SK-N-SH treated with all-trans-retinoic acid at 6 μM for 48 hours (cell line): ENCODE data around the gene UNC5CL.

ENCODE experiments used
- ATAC-seq: fragments of 200-7000 bp; cut with Tn5 transposase; 3 replicates; pipeline ENCODE4 v1.9.1; 2020; ENCODE audit warnings: mild to moderate bottlenecking, moderate library complexity
- ARNTL ChIP-seq: fragments of 450-650 bp; formaldehyde crosslinking; IDR thresholded peaks from 2 replicates; pipeline ENCODE4 v1.5.0; 2020; ENCODE audit warnings: low read depth, mild to moderate bottlenecking, moderate library complexity, borderline replicate concordance
- BACH2 ChIP-seq: fragments of 250-450 bp; sonication (Bioruptor Pico); IDR thresholded peaks from 2 replicates; pipeline ENCODE4 v1.9.0; 2021; ENCODE audit warnings: mild to moderate bottlenecking, borderline replicate concordance
- CSDC2 ChIP-seq: fragments of 250-450 bp; sonication (Bioruptor Pico); IDR thresholded peaks from 2 replicates; pipeline ENCODE4 v1.5.0; 2020; ENCODE audit warnings: mild to moderate bottlenecking, moderate library complexity
- ESRRG ChIP-seq: fragments of 250-450 bp; sonication (Bioruptor Pico); IDR thresholded peaks from 2 replicates; pipeline ENCODE4 v1.6.1; 2021; ENCODE audit warnings: mild to moderate bottlenecking
- ISL1 ChIP-seq: fragments of 250-450 bp; sonication (Bioruptor Pico); IDR thresholded peaks from 2 replicates; pipeline ENCODE4 v2.1.2; 2022; ENCODE audit warnings: mild to moderate bottlenecking, moderate library complexity
- OSR1 ChIP-seq: fragments of 250-450 bp; sonication (Bioruptor Pico); IDR thresholded peaks from 2 replicates; pipeline ENCODE4 v1.8.0; 2022; ENCODE audit warnings: moderate library complexity, mild to moderate bottlenecking, inconsistent platforms
- PPARA ChIP-seq: fragments of 250-450 bp; sonication (Bioruptor Pico); IDR thresholded peaks from 2 replicates; pipeline ENCODE4 v1.5.0; 2020; ENCODE audit warnings: mild to moderate bottlenecking, borderline replicate concordance
- RARB ChIP-seq: fragments of 250-450 bp; sonication (Bioruptor Pico); IDR thresholded peaks from 2 replicates; pipeline ENCODE4 v1.8.0; 2021; ENCODE audit warnings: mild to moderate bottlenecking, moderate library complexity
- TCF4 ChIP-seq: fragments of 250-450 bp; sonication (Bioruptor Pico); IDR thresholded peaks from 2 replicates; pipeline ENCODE4 v1.8.0; 2021; ENCODE audit warnings: mild to moderate bottlenecking, moderate library complexity, borderline replicate concordance
- TOX ChIP-seq: fragments of 250-450 bp; sonication (Bioruptor Pico); IDR thresholded peaks from 2 replicates; pipeline ENCODE4 v1.8.0; 2021; ENCODE audit warnings: mild to moderate bottlenecking, moderate library complexity, borderline replicate concordance
- ZFP3 ChIP-seq: fragments of 250-450 bp; sonication (Bioruptor Pico); IDR thresholded peaks from 2 replicates; pipeline ENCODE4 v1.5.0; 2020; ENCODE audit warnings: mild to moderate bottlenecking, moderate library complexity
- ZFP30 ChIP-seq: fragments of 450-650 bp; formaldehyde crosslinking; IDR thresholded peaks from 2 replicates; pipeline ENCODE4 v1.5.0; 2022; ENCODE audit warnings: mild to moderate bottlenecking, moderate library complexity
- ZNF565 ChIP-seq: fragments of 450-650 bp; formaldehyde crosslinking; conservative IDR thresholded peaks from 2 replicates; pipeline ENCODE4 v1.5.0; 2020; ENCODE audit warnings: low read depth, mild to moderate bottlenecking, moderate library complexity
- ZNF70 ChIP-seq: fragments of 450-650 bp; formaldehyde crosslinking; IDR thresholded peaks from 2 replicates; pipeline ENCODE4 v1.5.0; 2020; ENCODE audit warnings: mild to moderate bottlenecking, moderate library complexity
- ZNF8 ChIP-seq: fragments of 450-650 bp; formaldehyde crosslinking; IDR thresholded peaks from 2 replicates; pipeline ENCODE4 v1.5.0; 2020; ENCODE audit warnings: mild to moderate bottlenecking, moderate library complexity
- TF ChIP-seq, protein P1 (sequence below): fragments of 250-450 bp; sonication (Bioruptor Pico); IDR thresholded peaks from 2 replicates; pipeline ENCODE4 v1.8.0; 2021; ENCODE audit warnings: low read depth, mild to moderate bottlenecking, moderate library complexity, borderline replicate concordance
- TF ChIP-seq, protein P2 (sequence below): fragments of 250-450 bp; sonication (Bioruptor Pico); IDR thresholded peaks from 2 replicates; pipeline ENCODE4 v1.8.0; 2020; ENCODE audit warnings: mild to moderate bottlenecking, moderate library complexity, borderline replicate concordance
- TF ChIP-seq, protein P3 (sequence below): fragments of 250-450 bp; sonication (Bioruptor Pico); IDR thresholded peaks from 2 replicates; pipeline ENCODE4 v1.5.0; 2020; ENCODE audit warnings: mild to moderate bottlenecking, moderate library complexity
- TF ChIP-seq, protein P4 (sequence below): fragments of 250-450 bp; sonication (Bioruptor Pico); IDR thresholded peaks from 2 replicates; pipeline ENCODE4 v1.5.1; 2021; ENCODE audit warnings: mild to moderate bottlenecking, moderate library complexity

Gene UNC5CL

DNA sequence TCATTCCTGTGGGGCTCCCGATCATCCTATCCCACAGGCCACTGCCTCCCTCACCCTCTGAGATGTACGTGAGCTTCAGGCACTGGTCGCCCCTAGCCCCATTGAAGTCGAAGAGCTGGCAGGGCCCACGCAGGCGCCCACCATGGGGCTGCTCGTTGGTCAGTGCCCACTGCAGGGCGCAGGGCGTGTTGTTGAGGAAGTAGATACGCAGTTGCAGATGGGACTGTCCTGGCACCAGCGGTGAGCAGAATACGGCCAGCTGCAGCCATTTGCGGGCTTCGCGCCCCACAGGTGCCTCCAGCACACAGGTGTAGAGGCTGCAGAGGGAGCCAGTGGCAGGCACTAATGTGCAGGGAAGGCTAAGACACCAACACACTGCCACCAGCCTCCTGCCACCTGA lies 6.2 kb downstream of the UNC5CL start:
- no peak for ATAC-seq
- TF ChIP-seq CSDC2, result no peak
- TF ChIP-seq PPARA, result no peak
- TF ChIP-seq ARNTL (CRISPR knock-in tag), result no peak
- TF ChIP-seq, protein P1, sequence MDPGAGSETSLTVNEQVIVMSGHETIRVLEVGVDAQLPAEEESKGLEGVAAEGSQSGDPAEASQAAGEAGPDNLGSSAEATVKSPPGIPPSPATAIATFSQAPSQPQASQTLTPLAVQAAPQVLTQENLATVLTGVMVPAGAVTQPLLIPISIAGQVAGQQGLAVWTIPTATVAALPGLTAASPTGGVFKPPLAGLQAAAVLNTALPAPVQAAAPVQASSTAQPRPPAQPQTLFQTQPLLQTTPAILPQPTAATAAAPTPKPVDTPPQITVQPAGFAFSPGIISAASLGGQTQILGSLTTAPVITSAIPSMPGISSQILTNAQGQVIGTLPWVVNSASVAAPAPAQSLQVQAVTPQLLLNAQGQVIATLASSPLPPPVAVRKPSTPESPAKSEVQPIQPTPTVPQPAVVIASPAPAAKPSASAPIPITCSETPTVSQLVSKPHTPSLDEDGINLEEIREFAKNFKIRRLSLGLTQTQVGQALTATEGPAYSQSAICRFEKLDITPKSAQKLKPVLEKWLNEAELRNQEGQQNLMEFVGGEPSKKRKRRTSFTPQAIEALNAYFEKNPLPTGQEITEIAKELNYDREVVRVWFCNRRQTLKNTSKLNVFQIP, result no peak
- no peak for TF ChIP-seq ZFP30
- TF ChIP-seq OSR1 (CRISPR knock-in tag), result no peak
- no peak for TF ChIP-seq BACH2 (CRISPR knock-in tag)
- TF ChIP-seq ZNF70 (CRISPR knock-in tag), result no peak
- TF ChIP-seq ESRRG (CRISPR knock-in tag), result no peak
- TF ChIP-seq, protein P2, sequence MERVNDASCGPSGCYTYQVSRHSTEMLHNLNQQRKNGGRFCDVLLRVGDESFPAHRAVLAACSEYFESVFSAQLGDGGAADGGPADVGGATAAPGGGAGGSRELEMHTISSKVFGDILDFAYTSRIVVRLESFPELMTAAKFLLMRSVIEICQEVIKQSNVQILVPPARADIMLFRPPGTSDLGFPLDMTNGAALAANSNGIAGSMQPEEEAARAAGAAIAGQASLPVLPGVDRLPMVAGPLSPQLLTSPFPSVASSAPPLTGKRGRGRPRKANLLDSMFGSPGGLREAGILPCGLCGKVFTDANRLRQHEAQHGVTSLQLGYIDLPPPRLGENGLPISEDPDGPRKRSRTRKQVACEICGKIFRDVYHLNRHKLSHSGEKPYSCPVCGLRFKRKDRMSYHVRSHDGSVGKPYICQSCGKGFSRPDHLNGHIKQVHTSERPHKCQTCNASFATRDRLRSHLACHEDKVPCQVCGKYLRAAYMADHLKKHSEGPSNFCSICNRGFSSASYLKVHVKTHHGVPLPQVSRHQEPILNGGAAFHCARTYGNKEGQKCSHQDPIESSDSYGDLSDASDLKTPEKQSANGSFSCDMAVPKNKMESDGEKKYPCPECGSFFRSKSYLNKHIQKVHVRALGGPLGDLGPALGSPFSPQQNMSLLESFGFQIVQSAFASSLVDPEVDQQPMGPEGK (CRISPR knock-in tag), result no peak

DNA sequence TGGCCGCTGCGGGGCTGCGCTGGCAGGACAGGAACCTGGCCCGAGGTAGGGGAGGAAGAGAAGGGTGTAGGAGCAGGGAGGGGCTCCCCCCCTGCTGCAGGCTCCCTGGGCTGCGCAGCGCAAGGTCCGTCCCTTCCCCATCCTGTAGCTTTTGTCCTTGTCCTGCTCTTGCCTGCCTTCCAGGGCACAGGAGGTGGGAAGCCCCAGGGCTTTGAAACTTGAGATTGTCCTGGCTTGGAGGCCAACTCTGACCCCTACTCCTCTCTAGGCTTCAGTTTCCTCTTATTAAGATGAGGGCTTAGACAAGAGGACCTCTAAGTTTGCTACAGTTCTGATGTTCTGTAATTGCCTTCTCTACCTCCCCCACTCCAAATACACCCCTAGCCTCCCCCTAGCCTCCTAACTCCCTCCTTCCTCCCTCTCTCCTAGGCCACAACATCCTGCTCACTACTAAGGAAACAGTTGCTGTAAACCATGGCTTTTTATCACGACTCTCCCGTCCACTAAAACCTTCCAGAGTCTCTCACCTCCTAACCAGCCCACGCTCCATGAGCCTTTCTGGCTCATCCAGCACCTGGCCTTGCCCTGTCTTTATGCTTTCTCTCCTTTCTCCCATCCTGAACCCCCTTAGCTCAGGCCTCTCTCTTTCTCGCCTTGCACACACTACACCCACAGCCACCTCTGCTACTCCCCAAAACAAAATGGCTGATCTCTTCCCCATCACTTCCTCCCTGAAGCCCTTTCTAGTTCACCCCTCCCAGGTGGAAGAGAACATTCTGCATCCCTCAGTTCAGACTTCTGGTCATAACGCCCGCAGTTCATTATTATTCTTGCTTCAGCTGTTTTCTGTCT lies 10.2 kb downstream of the UNC5CL start:
- no peak; the same call in 2 of the 3 replicates for ATAC-seq
- TF ChIP-seq, protein P3, sequence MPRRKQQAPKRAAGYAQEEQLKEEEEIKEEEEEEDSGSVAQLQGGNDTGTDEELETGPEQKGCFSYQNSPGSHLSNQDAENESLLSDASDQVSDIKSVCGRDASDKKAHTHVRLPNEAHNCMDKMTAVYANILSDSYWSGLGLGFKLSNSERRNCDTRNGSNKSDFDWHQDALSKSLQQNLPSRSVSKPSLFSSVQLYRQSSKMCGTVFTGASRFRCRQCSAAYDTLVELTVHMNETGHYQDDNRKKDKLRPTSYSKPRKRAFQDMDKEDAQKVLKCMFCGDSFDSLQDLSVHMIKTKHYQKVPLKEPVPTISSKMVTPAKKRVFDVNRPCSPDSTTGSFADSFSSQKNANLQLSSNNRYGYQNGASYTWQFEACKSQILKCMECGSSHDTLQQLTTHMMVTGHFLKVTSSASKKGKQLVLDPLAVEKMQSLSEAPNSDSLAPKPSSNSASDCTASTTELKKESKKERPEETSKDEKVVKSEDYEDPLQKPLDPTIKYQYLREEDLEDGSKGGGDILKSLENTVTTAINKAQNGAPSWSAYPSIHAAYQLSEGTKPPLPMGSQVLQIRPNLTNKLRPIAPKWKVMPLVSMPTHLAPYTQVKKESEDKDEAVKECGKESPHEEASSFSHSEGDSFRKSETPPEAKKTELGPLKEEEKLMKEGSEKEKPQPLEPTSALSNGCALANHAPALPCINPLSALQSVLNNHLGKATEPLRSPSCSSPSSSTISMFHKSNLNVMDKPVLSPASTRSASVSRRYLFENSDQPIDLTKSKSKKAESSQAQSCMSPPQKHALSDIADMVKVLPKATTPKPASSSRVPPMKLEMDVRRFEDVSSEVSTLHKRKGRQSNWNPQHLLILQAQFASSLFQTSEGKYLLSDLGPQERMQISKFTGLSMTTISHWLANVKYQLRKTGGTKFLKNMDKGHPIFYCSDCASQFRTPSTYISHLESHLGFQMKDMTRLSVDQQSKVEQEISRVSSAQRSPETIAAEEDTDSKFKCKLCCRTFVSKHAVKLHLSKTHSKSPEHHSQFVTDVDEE (CRISPR knock-in tag), result no peak
- TF ChIP-seq OSR1 (CRISPR knock-in tag) (no peak), ARNTL (CRISPR knock-in tag) (no peak), RARB (CRISPR knock-in tag) (no peak), ESRRG (CRISPR knock-in tag) (no peak), PPARA (no peak)

DNA sequence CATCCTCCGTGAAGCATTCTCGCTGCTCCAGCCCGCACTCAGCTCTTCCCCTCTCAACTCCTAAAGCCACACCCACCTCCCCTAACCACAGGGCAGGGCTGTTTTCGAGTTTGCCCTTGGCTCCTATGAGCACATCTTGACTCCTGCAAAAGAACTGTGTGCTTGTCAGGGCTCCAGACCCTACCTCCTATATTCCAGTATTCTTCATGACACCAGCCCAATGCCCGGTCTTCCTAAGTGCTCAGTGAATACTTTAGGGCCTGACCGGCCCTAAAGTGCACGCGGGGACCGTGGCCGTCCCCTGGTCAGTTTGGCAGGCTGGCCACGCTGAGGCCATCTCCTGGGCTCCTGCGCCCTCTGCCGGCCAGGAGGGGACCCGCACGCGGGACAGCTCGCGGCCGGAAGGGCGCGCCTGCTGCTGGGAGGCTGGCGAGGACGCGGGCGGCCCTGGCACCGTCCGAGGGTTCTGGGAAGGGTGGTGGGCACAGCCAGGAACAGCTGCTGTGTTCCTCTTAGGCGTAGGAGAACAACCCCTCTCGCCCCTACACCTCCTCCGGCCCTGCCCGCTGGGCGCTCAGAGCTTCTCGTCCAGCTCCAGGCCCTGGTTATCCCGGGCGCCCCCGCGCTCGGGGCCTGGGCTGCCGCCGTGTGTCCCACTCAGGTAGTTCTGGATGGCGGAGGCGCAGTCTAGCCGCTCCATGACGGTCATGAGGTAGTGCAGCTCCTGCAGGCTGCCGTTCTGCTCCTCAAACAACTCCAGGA lies 11.0 kb downstream of the UNC5CL start:
- TF ChIP-seq TOX (no peak), ISL1 (no peak), ZFP3 (CRISPR knock-in tag) (no peak)
- peak; percentile 99 for ATAC-seq

DNA sequence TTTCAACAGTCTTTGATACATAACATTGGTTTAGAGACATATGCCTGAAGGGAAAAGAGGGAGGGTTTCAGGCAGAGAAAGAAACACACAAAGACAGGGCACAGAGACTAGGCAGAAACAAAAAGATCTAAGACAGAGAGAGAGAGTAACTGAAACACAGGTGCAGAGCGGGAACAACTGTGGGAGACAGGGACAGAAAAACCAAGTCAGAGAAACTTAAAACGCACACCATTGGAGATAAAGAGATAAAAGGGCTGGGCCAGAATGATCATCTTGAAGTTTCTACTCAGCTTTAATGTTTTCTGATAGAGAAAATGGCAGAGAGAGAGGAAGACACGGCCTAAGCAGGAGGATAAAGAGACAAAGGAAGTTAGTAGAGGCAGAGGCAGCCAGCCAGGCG lies 11.8 kb downstream of the UNC5CL start:
- ATAC-seq, result no peak

More for the DNA sequence above, 11.8 kb downstream of the UNC5CL start:
- TF ChIP-seq ISL1 (no peak), ZFP3 (CRISPR knock-in tag) (no peak), ZNF8 (CRISPR knock-in tag) (no peak), BACH2 (CRISPR knock-in tag) (no peak), TCF4 (CRISPR knock-in tag) (no peak), TOX (no peak), OSR1 (CRISPR knock-in tag) (no peak), ZNF565 (CRISPR knock-in tag) (no peak)
- TF ChIP-seq, protein P4, sequence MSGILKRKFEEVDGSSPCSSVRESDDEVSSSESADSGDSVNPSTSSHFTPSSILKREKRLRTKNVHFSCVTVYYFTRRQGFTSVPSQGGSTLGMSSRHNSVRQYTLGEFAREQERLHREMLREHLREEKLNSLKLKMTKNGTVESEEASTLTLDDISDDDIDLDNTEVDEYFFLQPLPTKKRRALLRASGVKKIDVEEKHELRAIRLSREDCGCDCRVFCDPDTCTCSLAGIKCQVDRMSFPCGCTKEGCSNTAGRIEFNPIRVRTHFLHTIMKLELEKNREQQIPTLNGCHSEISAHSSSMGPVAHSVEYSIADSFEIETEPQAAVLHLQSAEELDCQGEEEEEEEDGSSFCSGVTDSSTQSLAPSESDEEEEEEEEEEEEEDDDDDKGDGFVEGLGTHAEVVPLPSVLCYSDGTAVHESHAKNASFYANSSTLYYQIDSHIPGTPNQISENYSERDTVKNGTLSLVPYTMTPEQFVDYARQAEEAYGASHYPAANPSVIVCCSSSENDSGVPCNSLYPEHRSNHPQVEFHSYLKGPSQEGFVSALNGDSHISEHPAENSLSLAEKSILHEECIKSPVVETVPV (CRISPR knock-in tag), result no peak
- TF ChIP-seq, protein P2 (CRISPR knock-in tag), result no peak
- TF ChIP-seq, protein P1, result no peak
- TF ChIP-seq, protein P3 (CRISPR knock-in tag), result no peak
